ENCODE data around the gene SH2D4B. TPM values are rescaled to one million over a fixed set of nuclear protein-coding genes. Genes with fewer than 3 reads are reported as not detected.

Gene SH2D4B
- total RNA-seq, 1 donor from 2014 or later, result 0.18 TPM

- peaks cover 50% of the 10 kb centered on the region for H3K36me3 Mint-ChIP-seq (ENCODE audit: low read depth)
- no peak for DNase-seq (ENCODE audit: low spot score)
- intact Hi-C loops (cut with micrococcal nuclease), result no loop called here
- no peak overlapping the region for H3K27ac Mint-ChIP-seq
- peaks cover 46% of the 10 kb centered on the region for H3K4me1 Mint-ChIP-seq (ENCODE audit: low read depth)
- no peak overlapping the region for H3K4me3 Mint-ChIP-seq
- H3K9me3 Mint-ChIP-seq, result no peaks in the 10 kb centered on the region
- no peaks in the 10 kb centered on the region for H3K27me3 Mint-ChIP-seq (ENCODE audit: insufficient read depth)
Measured at GRCh38 chr10:80509108-80509402, 28.6 kb upstream of the SH2D4B start.

GRCh38 chr10:80509403-80510161, 28.1 kb upstream of the SH2D4B start:
- Mint-ChIP-seq H3K9me3 (no peaks in the 10 kb centered on the region), H3K4me3 (no peak overlapping the region), H3K36me3 (ENCODE audit: low read depth) (peaks cover 55% of the 10 kb centered on the region), H3K27me3 (ENCODE audit: insufficient read depth) (no peaks in the 10 kb centered on the region), H3K4me1 (ENCODE audit: low read depth) (peaks cover 46% of the 10 kb centered on the region), H3K27ac (no peak overlapping the region)
- no peak for DNase-seq (ENCODE audit: low spot score)
- intact Hi-C loops (cut with micrococcal nuclease), result no loop called here

- intact Hi-C loops (cut with micrococcal nuclease), result no loop called here
- Mint-ChIP-seq H3K27ac (peak overlapping the region; percentile 92), H3K36me3 (ENCODE audit: low read depth) (peaks cover 58% of the 10 kb centered on the region), H3K9me3 (no peaks in the 10 kb centered on the region), H3K27me3 (ENCODE audit: insufficient read depth) (no peaks in the 10 kb centered on the region), H3K4me1 (ENCODE audit: low read depth) (peaks cover 41% of the 10 kb centered on the region), H3K4me3 (no peak overlapping the region)
- DNase-seq (ENCODE audit: low spot score), result no peak
Measured at GRCh38 chr10:80512031-80512526, 25.6 kb upstream of the SH2D4B start.

GRCh38 chr10:80513106-80513505, 24.6 kb upstream of the SH2D4B start:
- no peak overlapping the region for H3K4me3 Mint-ChIP-seq

GRCh38 chr10:80515511-80515910, 22.2 kb upstream of the SH2D4B start:
- intact Hi-C loops (cut with micrococcal nuclease), result no loop called here
- H3K27me3 Mint-ChIP-seq (ENCODE audit: insufficient read depth), result no peaks in the 10 kb centered on the region
- no peak for DNase-seq (ENCODE audit: low spot score)
- H3K4me3 Mint-ChIP-seq, result no peak overlapping the region
- H3K4me1 Mint-ChIP-seq (ENCODE audit: low read depth), result peaks cover 57% of the 10 kb centered on the region
- H3K36me3 Mint-ChIP-seq (ENCODE audit: low read depth), result peaks cover 60% of the 10 kb centered on the region
- H3K27ac Mint-ChIP-seq, result no peak overlapping the region
- H3K9me3 Mint-ChIP-seq, result no peaks in the 10 kb centered on the region

More at GRCh38 chr10:80513106-80513505, 24.6 kb upstream of the SH2D4B start:
- H3K27me3 Mint-ChIP-seq (ENCODE audit: insufficient read depth), result no peaks in the 10 kb centered on the region
- no peak for DNase-seq (ENCODE audit: low spot score)
- H3K36me3 Mint-ChIP-seq (ENCODE audit: low read depth), result peaks cover 62% of the 10 kb centered on the region
- H3K4me1 Mint-ChIP-seq (ENCODE audit: low read depth), result peaks cover 44% of the 10 kb centered on the region
- intact Hi-C loops (cut with micrococcal nuclease), result no loop called here
- H3K27ac Mint-ChIP-seq, result no peak overlapping the region
- H3K9me3 Mint-ChIP-seq, result no peaks in the 10 kb centered on the region

- no peak overlapping the region for H3K27ac Mint-ChIP-seq
Measured at GRCh38 chr10:80515941-80516340, 21.8 kb upstream of the SH2D4B start.

GRCh38 chr10:80516506-80517075, 21.1 kb upstream of the SH2D4B start:
- no peaks in the 10 kb centered on the region for H3K9me3 Mint-ChIP-seq

More at GRCh38 chr10:80515941-80516340, 21.8 kb upstream of the SH2D4B start:
- H3K9me3 Mint-ChIP-seq, result no peaks in the 10 kb centered on the region
- DNase-seq (ENCODE audit: low spot score), result no peak
- no peaks in the 10 kb centered on the region for H3K27me3 Mint-ChIP-seq (ENCODE audit: insufficient read depth)
- H3K36me3 Mint-ChIP-seq (ENCODE audit: low read depth), result peaks cover 62% of the 10 kb centered on the region
- intact Hi-C loops (cut with micrococcal nuclease), result no loop called here
- no peak overlapping the region for H3K4me3 Mint-ChIP-seq
- H3K4me1 Mint-ChIP-seq (ENCODE audit: low read depth), result peaks cover 59% of the 10 kb centered on the region

GRCh38 chr10:80517416-80518142, 20.1 kb upstream of the SH2D4B start:
- H3K4me3 Mint-ChIP-seq, result no peak overlapping the region
- intact Hi-C loops (cut with micrococcal nuclease), result no loop called here
- H3K36me3 Mint-ChIP-seq (ENCODE audit: low read depth), result peaks cover 49% of the 10 kb centered on the region
- no peak for DNase-seq (ENCODE audit: low spot score)
- H3K27ac Mint-ChIP-seq, result peak overlapping the region; percentile 81
- no peaks in the 10 kb centered on the region for H3K27me3 Mint-ChIP-seq (ENCODE audit: insufficient read depth)
- no peaks in the 10 kb centered on the region for H3K9me3 Mint-ChIP-seq
- peaks cover 52% of the 10 kb centered on the region for H3K4me1 Mint-ChIP-seq (ENCODE audit: low read depth)

More at GRCh38 chr10:80516506-80517075, 21.1 kb upstream of the SH2D4B start:
- Mint-ChIP-seq H3K27me3 (ENCODE audit: insufficient read depth) (no peaks in the 10 kb centered on the region), H3K36me3 (ENCODE audit: low read depth) (peaks cover 57% of the 10 kb centered on the region), H3K4me3 (no peak overlapping the region), H3K4me1 (ENCODE audit: low read depth) (peaks cover 54% of the 10 kb centered on the region), H3K27ac (peak overlapping the region; percentile 81)
- intact Hi-C loops (cut with micrococcal nuclease), result no loop called here
- no peak for DNase-seq (ENCODE audit: low spot score)

- H3K27ac Mint-ChIP-seq, result no peak overlapping the region
- H3K4me1 Mint-ChIP-seq (ENCODE audit: low read depth), result peaks cover 56% of the 10 kb centered on the region
- no peaks in the 10 kb centered on the region for H3K27me3 Mint-ChIP-seq (ENCODE audit: insufficient read depth)
- DNase-seq (ENCODE audit: low spot score), result no peak
- intact Hi-C loops (cut with micrococcal nuclease), result no loop called here
- H3K4me3 Mint-ChIP-seq, result no peak overlapping the region
- H3K9me3 Mint-ChIP-seq, result no peaks in the 10 kb centered on the region
- peaks cover 49% of the 10 kb centered on the region for H3K36me3 Mint-ChIP-seq (ENCODE audit: low read depth)
Measured at GRCh38 chr10:80518143-80518806, 19.4 kb upstream of the SH2D4B start.

- Mint-ChIP-seq H3K9me3 (no peaks in the 10 kb centered on the region), H3K4me3 (no peak overlapping the region), H3K27ac (peak overlapping the region; percentile 35), H3K27me3 (ENCODE audit: insufficient read depth) (no peaks in the 10 kb centered on the region), H3K36me3 (ENCODE audit: low read depth) (peaks cover 46% of the 10 kb centered on the region), H3K4me1 (ENCODE audit: low read depth) (peaks cover 60% of the 10 kb centered on the region)
- intact Hi-C loops (cut with micrococcal nuclease), result no loop called here
- DNase-seq (ENCODE audit: low spot score), result no peak
Measured at GRCh38 chr10:80518807-80519360, 18.8 kb upstream of the SH2D4B start.

GRCh38 chr10:80519936-80520650, 17.6 kb upstream of the SH2D4B start:
- Mint-ChIP-seq H3K4me1 (ENCODE audit: low read depth) (peaks cover 65% of the 10 kb centered on the region), H3K4me3 (no peak overlapping the region), H3K27me3 (ENCODE audit: insufficient read depth) (no peaks in the 10 kb centered on the region), H3K27ac (peak overlapping the region; percentile 4), H3K36me3 (ENCODE audit: low read depth) (peaks cover 37% of the 10 kb centered on the region), H3K9me3 (no peaks in the 10 kb centered on the region)
- intact Hi-C loops (cut with micrococcal nuclease), result no loop called here
- DNase-seq (ENCODE audit: low spot score), result no peak
